A549 (cell line): ENCODE results near the gene FAM78A. TPM values are rescaled to one million over a fixed set of nuclear protein-coding genes. Genes with fewer than 3 reads are reported as not detected.

Experiments used
- ATAC-seq, 2 experiments: fragments of 200-7000 bp in 1 of 2; fragments of >200 bp in 1 of 2; cut with Nextera tagmentation in 1 of 2; cut with Tn5 transposase in 1 of 2; 3 replicates each; pipeline versions ENCODE4 v1.8.0 to v1.9.1; 2018 to 2020; ENCODE audit warnings: mild to moderate bottlenecking in 1 of 2, moderate library complexity in 1 of 2
- CTCF ChIA-PET: fragments of 300-600 bp; sonication (Branson Sonifier 250); formaldehyde crosslinking; extraction: SDS; loops from one replicate; lab custom pipeline; 2021; ENCODE audit warnings: antibody characterized with exemption, inconsistent platforms; lab: Yijun Ruan, JAX
- POLR2A ChIA-PET: fragments of 350-600 bp; formaldehyde crosslinking; extraction: SDS; loops from one replicate; lab custom pipeline; 2021; ENCODE audit warnings: antibody characterized with exemption, inconsistent platforms; lab: Yijun Ruan, JAX
- DNase-seq, 2 experiments: peaks; one replicate each; pipeline versions ENCODE4 v3.0.0 to v3.0.0-alpha.2; 2011 to 2016; ENCODE audit warnings: low read depth in 1 of 2, low spot score in 1 of 2
- FAIRE-seq: peaks from 2 replicates; lab custom pipeline; 2011; peaks lifted over from hg19 to GRCh38; lab: Jason Lieb, UNC
- H3K27ac ChIP-seq, 2 experiments: fragments of >200 bp; sonication (Bioruptor Twin); formaldehyde crosslinking; 3 replicates each; pipeline ENCODE4 v1.5.1; 2016 to 2017
- H3K4me1 ChIP-seq: fragments of >200 bp; sonication (Bioruptor Twin); formaldehyde crosslinking; 3 replicates; pipeline ENCODE4 v1.6.1; 2016
- H3K4me2 ChIP-seq: fragments of >200 bp; sonication (Bioruptor Twin); formaldehyde crosslinking; 3 replicates; pipeline ENCODE4 v1.6.1; 2016
- H3K4me3 ChIP-seq: fragments of >200 bp; sonication (Bioruptor Twin); formaldehyde crosslinking; 3 replicates; pipeline ENCODE4 v1.5.1; 2016
- H3K9me3 ChIP-seq: fragments of >200 bp; sonication (Bioruptor Twin); formaldehyde crosslinking; 3 replicates; pipeline ENCODE4 v1.6.1; 2016
- CBX8 ChIP-seq: fragments of 200-600 bp; sonication (generic); IDR thresholded peaks from 2 replicates; pipeline ENCODE4 v1.6.1; 2016
- EHMT2 ChIP-seq: fragments of 200-600 bp; sonication (generic); IDR thresholded peaks from 2 replicates; pipeline ENCODE4 v1.6.1; 2016; ENCODE audit warnings: antibody characterized with exemption, low read depth, mild to moderate bottlenecking, moderate library complexity
- FOSB ChIP-seq: fragments of 250-450 bp; sonication (Bioruptor Pico); IDR thresholded peaks from 2 replicates; pipeline ENCODE4 v1.5.0; 2020; ENCODE audit warnings: mild to moderate bottlenecking, moderate library complexity
- FOSL2 ChIP-seq, 2 experiments: fragments of 450-650 bp in 1 of 2; fragments of >200 bp in 1 of 2; sonication (Bioruptor Twin) in 1 of 2; formaldehyde crosslinking; IDR thresholded peaks; 2 replicates each; pipeline versions ENCODE4 v1.5.0 to v1.6.1; 2016 to 2020; ENCODE audit warnings: mild to moderate bottlenecking in 1 of 2, moderate library complexity in 1 of 2
- HOXA7 ChIP-seq: fragments of 250-450 bp; sonication (Bioruptor Pico); IDR thresholded peaks from 2 replicates; pipeline ENCODE4 v1.5.0; 2020; ENCODE audit warnings: mild to moderate bottlenecking, moderate library complexity
- HOXB5 ChIP-seq: fragments of 250-450 bp; sonication (Bioruptor Pico); IDR thresholded peaks from 2 replicates; pipeline ENCODE4 v1.5.0; 2020; ENCODE audit warnings: mild to moderate bottlenecking, moderate library complexity
- JUN ChIP-seq, 2 experiments: fragments of >200 bp; sonication (Bioruptor Twin); formaldehyde crosslinking; IDR thresholded peaks; 2 replicates in 1 of 2; 3 replicates in 1 of 2; pipeline ENCODE4 v1.6.1; 2016 to 2017
- NR3C1 ChIP-seq: fragments of >200 bp; sonication (Bioruptor Twin); formaldehyde crosslinking; IDR thresholded peaks from 3 replicates; pipeline ENCODE4 v1.6.1; 2017
- POLR2A ChIP-seq: IDR thresholded peaks from 2 replicates; pipeline ENCODE4 v1.6.1; 2012; ENCODE audit warnings: mild to moderate bottlenecking, low read length
- POLR2AphosphoS2 ChIP-seq: conservative IDR thresholded peaks from 2 replicates; pipeline ENCODE4 v1.6.1; 2012; ENCODE audit warnings: low read length, improper control_type of control experiment, inconsistent platforms
- RAD21 ChIP-seq, 2 experiments: fragments of >200 bp in 1 of 2; sonication (Bioruptor Twin) in 1 of 2; formaldehyde crosslinking in 1 of 2; IDR thresholded peaks in 1 of 2; conservative IDR thresholded peaks in 1 of 2; 2 replicates in 1 of 2; 3 replicates in 1 of 2; pipeline ENCODE4 v1.6.1; 2012 to 2018; ENCODE audit warnings: inconsistent platforms in 1 of 2
- RCOR1 ChIP-seq: fragments of 150-350 bp; IDR thresholded peaks from 2 replicates; pipeline ENCODE4 v1.6.1; 2014; ENCODE audit warnings: antibody characterized with exemption, low read length, low read depth
- RFX5 ChIP-seq: fragments of 450-650 bp; IDR thresholded peaks from 2 replicates; pipeline ENCODE4 v1.7.1; 2014; ENCODE audit warnings: antibody characterized with exemption, mild to moderate bottlenecking, moderate library complexity
- TFCP2L1 ChIP-seq: fragments of 250-450 bp; sonication (Bioruptor Pico); IDR thresholded peaks from 2 replicates; pipeline ENCODE4 v1.5.0; 2021; ENCODE audit warnings: mild to moderate bottlenecking
- ZC3H11A ChIP-seq: fragments of 450-650 bp; IDR thresholded peaks from 2 replicates; pipeline ENCODE4 v1.6.1; 2014; ENCODE audit warnings: antibody characterized with exemption, mild to moderate bottlenecking
- WGBS: methylation state at CpG from one replicate; pipeline ENCODE4 v1.1.6; 2017; ENCODE audit errors: missing lambda C conversion rate; 5-methylcytosine and 5-hydroxymethylcytosine counted together
- polyA plus RNA-seq, 4 experiments: library from polyadenylated mRNA; depleted of rRNA in 3 of 4; stranded (reverse); fragments of >200 nt; fragmentation: RNase III in 1 of 4; extraction: RNeasy Plus Mini Kit Qiagen cat#74134 plus additional on column Dnase treatment in 1 of 4; gene quantifications; 2 replicates in 3 of 4; 3 replicates in 1 of 4; pipeline ENCODE4 v1.2.3, GENCODE V29; 2011 to 2017
- TF ChIP-seq, protein P1 (sequence below): fragments of 200-600 bp; sonication (generic); IDR thresholded peaks from 2 replicates; pipeline ENCODE4 v1.6.1; 2016; ENCODE audit warnings: antibody characterized with exemption, mild to moderate bottlenecking, moderate library complexity
- TF ChIP-seq, protein P2 (sequence below): fragments of 450-650 bp; IDR thresholded peaks from 2 replicates; pipeline ENCODE4 v1.6.1; 2014; ENCODE audit warnings: antibody characterized with exemption
- TF ChIP-seq, protein P3 (sequence below): IDR thresholded peaks from 2 replicates; pipeline ENCODE4 v1.6.1; 2012
- TF ChIP-seq, protein P4 (sequence below): fragments of >200 bp; sonication (Bioruptor Twin); formaldehyde crosslinking; IDR thresholded peaks from 3 replicates; pipeline ENCODE4 v1.6.1; 2016

The FAM78A gene
- polyA plus RNA-seq, 2 of the 4 experiments (the other 2 are of a cell fraction), result 0.44 to 0.50 TPM

DNA sequence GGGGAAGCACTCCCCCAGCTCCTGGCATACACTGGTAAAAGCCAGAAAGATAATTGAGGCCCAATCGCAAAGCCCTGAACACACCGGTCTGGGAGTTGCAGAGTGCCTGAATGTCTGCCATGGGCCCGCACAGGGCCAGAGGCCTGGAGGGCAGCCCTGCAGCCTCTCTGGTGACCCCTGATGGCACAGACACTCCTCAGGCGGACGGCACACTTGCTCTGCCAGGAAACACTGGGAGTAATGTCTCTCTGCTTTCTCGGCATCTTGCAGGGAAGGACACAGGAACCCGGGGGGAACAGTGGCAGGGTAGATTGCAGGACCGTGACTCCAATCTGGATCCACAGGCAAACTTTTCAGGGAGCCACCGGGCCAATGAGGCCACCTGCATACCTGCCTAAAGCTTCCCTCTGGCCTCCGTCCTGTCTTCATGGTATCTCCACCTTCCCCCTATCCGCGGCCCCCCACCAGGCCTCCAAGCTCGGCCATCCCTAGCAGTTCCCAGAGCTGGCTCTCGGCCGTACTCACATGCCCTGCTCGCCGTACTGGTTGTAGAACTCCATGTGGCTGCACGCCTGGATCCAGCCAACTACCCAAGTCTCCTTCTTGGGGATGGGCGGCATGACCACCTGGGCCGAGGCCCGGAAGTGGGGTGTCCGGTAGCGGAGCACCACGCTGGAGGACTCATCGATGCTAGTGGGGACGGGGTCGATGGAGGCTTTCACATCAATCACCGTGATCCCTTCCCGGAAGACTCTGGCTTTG, 797 bp downstream of the FAM78A start:
- TF ChIP-seq, protein P1, sequence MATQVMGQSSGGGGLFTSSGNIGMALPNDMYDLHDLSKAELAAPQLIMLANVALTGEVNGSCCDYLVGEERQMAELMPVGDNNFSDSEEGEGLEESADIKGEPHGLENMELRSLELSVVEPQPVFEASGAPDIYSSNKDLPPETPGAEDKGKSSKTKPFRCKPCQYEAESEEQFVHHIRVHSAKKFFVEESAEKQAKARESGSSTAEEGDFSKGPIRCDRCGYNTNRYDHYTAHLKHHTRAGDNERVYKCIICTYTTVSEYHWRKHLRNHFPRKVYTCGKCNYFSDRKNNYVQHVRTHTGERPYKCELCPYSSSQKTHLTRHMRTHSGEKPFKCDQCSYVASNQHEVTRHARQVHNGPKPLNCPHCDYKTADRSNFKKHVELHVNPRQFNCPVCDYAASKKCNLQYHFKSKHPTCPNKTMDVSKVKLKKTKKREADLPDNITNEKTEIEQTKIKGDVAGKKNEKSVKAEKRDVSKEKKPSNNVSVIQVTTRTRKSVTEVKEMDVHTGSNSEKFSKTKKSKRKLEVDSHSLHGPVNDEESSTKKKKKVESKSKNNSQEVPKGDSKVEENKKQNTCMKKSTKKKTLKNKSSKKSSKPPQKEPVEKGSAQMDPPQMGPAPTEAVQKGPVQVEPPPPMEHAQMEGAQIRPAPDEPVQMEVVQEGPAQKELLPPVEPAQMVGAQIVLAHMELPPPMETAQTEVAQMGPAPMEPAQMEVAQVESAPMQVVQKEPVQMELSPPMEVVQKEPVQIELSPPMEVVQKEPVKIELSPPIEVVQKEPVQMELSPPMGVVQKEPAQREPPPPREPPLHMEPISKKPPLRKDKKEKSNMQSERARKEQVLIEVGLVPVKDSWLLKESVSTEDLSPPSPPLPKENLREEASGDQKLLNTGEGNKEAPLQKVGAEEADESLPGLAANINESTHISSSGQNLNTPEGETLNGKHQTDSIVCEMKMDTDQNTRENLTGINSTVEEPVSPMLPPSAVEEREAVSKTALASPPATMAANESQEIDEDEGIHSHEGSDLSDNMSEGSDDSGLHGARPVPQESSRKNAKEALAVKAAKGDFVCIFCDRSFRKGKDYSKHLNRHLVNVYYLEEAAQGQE, result no peak
- TF ChIP-seq RAD21 (conservative IDR thresholded peaks at IDR 0.05 in 1 of 2, IDR thresholded peaks at IDR 0.05 in 1 of 2), result 0 out of 5 replicates have a peak, but pooled peaks of 1 of the 2 experiments have one; percentile 12
- ATAC-seq (peak; percentile 20 to 51; a peak in 3 of 6 replicates), DNase-seq (no peak), FAIRE-seq (no peak)
- POLR2A ChIA-PET, result no interaction called here
- H3K27ac ChIP-seq, result no peak overlapping the region
- 90% methylated on average over 21 of the region's 29 CpGs for WGBS
- H3K9me3 ChIP-seq, result no peaks in the 10 kb centered on the region
- no peak overlapping the region for H3K4me2 ChIP-seq
- CTCF ChIA-PET, result interaction anchor here (0.9 to 1.3 kb wide), 2 partner anchors 95 to 98 kb away, joined by 3 read pairs; no protein-coding TSS in a partner anchor
- H3K4me1 ChIP-seq, result no peaks in the 10 kb centered on the region; the same call in 2 of the 3 replicates
- H3K4me3 ChIP-seq, result no peak overlapping the region

DNA sequence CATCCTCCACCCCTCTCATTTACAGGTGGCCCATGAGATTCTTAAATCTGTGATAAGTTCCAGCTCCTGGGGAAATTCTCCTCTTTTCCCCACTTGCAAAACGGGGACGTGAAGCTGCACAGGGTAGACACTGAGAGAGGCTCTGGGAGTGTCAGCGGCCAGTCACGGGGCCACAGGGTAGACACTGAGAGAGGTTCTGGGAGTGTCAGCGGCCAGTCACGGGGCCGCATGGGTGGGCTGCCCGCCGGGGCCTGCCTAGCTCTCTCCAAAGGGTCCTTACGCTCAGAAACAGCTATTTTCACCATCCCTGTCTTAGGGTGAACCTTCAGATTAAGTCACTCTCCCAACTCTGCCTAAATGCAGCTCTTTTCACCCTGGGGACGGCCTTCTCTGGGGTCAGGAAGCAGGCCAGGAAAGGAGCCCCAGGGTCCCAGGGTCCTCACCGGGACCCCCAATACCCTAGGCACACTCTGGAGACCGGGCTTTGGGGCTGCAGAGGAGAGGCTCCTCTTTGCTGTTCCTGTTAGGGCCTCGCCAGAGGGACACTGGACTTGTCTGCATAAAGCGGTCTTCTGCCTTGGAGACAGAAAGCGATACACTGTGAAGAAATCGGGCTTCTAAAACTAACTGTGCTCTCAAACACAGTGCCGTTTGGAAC, 1.5 kb downstream of the FAM78A start:
- ChIA-PET CTCF (interaction anchor here (0.9 to 1.3 kb wide), 2 partner anchors 95 to 97 kb away, joined by 3 read pairs; no protein-coding TSS in a partner anchor), POLR2A (no interaction called here)
- 81% methylated on average over 16 of the region's 18 CpGs for WGBS

DNA sequence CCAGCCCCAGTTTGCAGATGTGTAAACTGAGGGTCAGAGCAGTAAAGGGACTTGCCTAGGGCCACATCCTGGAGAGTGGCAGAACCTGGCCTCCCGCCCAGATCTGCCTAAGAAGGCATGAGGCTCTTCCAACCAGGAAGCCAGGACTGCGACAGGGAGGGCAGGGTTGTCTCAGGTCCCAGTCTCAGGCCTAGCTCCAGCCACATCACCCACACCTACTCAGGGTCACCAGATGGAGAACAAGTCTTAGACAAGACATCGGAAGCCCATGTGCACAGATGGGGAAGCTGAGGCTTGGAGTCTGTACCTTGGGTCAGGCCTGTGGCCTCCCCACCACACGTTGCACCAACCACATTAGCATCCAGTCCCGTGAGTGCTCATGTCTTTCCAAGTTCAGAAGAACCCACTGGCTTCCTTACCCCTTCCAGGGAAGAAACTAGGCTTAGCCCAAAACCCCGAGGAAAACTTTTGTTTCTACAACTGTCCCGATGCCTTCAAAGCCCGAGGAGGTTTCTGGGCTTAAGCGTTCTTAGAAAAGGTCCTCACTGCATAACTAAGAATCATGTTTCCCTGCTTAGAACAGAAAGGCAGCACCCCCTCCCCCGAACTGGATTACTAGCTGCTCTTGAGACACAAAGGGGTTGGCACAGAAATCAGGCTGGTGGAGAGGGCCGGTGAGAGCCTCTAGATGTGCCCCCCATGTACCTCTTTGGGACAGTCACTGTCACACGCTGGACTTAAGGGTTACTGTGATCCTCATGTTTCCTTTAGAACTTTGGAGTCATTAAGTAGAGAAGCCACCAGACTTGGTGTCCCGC, 2.2 kb downstream of the FAM78A start:
- no peaks in the 10 kb centered on the region for H3K9me3 ChIP-seq
- TF ChIP-seq RFX5 (no peak), EHMT2 (no peak), NR3C1 (no peak), JUN (IDR thresholded peaks at IDR 0.05) (no peak), FOSB (CRISPR knock-in tag) (no peak)
- TF ChIP-seq, protein P2, sequence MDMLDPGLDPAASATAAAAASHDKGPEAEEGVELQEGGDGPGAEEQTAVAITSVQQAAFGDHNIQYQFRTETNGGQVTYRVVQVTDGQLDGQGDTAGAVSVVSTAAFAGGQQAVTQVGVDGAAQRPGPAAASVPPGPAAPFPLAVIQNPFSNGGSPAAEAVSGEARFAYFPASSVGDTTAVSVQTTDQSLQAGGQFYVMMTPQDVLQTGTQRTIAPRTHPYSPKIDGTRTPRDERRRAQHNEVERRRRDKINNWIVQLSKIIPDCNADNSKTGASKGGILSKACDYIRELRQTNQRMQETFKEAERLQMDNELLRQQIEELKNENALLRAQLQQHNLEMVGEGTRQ, result no peak
- ChIA-PET CTCF (interaction anchor here (0.6 to 0.9 kb wide), 2 partner anchors 82 to 96 kb away, joined by 3 read pairs; no protein-coding TSS in a partner anchor), POLR2A (no interaction called here)
- ATAC-seq (no peak), DNase-seq (no peak), FAIRE-seq (no peak)
- no peaks in the 10 kb centered on the region; the same call in 2 of the 3 replicates for H3K4me1 ChIP-seq
- no peak overlapping the region for H3K4me2 ChIP-seq
- H3K4me3 ChIP-seq, result no peak overlapping the region
- no peak overlapping the region for H3K27ac ChIP-seq
- 75% methylated on average over 13 of the region's 13 CpGs for WGBS

More for the DNA sequence above, 1.5 kb downstream of the FAM78A start:
- FAIRE-seq, result no peak
- H3K27ac ChIP-seq, result no peak overlapping the region
- no peak for TF ChIP-seq ZC3H11A
- TF ChIP-seq, protein P3, sequence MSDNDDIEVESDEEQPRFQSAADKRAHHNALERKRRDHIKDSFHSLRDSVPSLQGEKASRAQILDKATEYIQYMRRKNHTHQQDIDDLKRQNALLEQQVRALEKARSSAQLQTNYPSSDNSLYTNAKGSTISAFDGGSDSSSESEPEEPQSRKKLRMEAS, result no peak
- no peak for TF ChIP-seq HOXB5 (CRISPR knock-in tag)
- TF ChIP-seq CBX8, result no peak
- no peak for TF ChIP-seq FOSB (CRISPR knock-in tag)
- no peak for TF ChIP-seq POLR2A
- no peak for TF ChIP-seq RCOR1
- no peak for TF ChIP-seq TFCP2L1
- no peak for TF ChIP-seq EHMT2
- TF ChIP-seq, protein P4, sequence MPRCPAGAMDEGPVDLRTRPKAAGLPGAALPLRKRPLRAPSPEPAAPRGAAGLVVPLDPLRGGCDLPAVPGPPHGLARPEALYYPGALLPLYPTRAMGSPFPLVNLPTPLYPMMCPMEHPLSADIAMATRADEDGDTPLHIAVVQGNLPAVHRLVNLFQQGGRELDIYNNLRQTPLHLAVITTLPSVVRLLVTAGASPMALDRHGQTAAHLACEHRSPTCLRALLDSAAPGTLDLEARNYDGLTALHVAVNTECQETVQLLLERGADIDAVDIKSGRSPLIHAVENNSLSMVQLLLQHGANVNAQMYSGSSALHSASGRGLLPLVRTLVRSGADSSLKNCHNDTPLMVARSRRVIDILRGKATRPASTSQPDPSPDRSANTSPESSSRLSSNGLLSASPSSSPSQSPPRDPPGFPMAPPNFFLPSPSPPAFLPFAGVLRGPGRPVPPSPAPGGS, result no peak
- TF ChIP-seq FOSL2 (IDR thresholded peaks at IDR 0.05), result no peak
- no peak for TF ChIP-seq FOSL2 (CRISPR knock-in tag; IDR thresholded peaks at IDR 0.05)
- TF ChIP-seq HOXA7 (CRISPR knock-in tag), result no peak
- no peak for TF ChIP-seq POLR2AphosphoS2
- TF ChIP-seq NR3C1, result no peak
- DNase-seq, result no peak
- no peaks in the 10 kb centered on the region for H3K9me3 ChIP-seq
- H3K4me1 ChIP-seq, result no peaks in the 10 kb centered on the region; the same call in 2 of the 3 replicates
- no peak for ATAC-seq
- H3K4me2 ChIP-seq, result no peak overlapping the region
- no peak overlapping the region for H3K4me3 ChIP-seq
